ENCODE measurements around the gene DNAH14. TPM values are rescaled to one million over a fixed set of nuclear protein-coding genes. Genes with fewer than 3 reads are reported as not detected.
A peak's percentile ranks its signal among the peaks of the same experiment; 100 is the strongest.
"Not testable (repeated sequence)": the region's sequence is repeated elsewhere in the genome, so short reads cannot be mapped to it uniquely, and the experiment has no call there.

Gene DNAH14
- total RNA-seq, 1 donor from 2014 or later, result 4.8 TPM

- DNase-seq (ENCODE audit: low read depth in 2 of 2), result peak; percentile 0 to 28
These were observed 414.1 kb downstream of the DNAH14 start for GRCh38 chr1:225343618-225344017.

GRCh38 chr1:225347123-225347683, 417.7 kb downstream of the DNAH14 start:
- DNase-seq (ENCODE audit: low read depth in 2 of 2), result no peak

- DNase-seq (ENCODE audit: low read depth in 2 of 2), result no peak
These were observed 418.9 kb downstream of the DNAH14 start for GRCh38 chr1:225348400-225348799.

GRCh38 chr1:225349826-225350225, 420.4 kb downstream of the DNAH14 start:
- no peak for DNase-seq (ENCODE audit: low read depth in 2 of 2)

- no peak for DNase-seq (ENCODE audit: low read depth in 2 of 2)
These were observed 421.4 kb downstream of the DNAH14 start for GRCh38 chr1:225350872-225351271.

- DNase-seq (ENCODE audit: low read depth in 2 of 2), result no peak
These were observed 425.4 kb downstream of the DNAH14 start for GRCh38 chr1:225354906-225355305.

GRCh38 chr1:225355863-225356262, 426.4 kb downstream of the DNAH14 start:
- DNase-seq (ENCODE audit: low read depth in 2 of 2), result no peak

- DNase-seq (ENCODE audit: low read depth in 2 of 2), result no peak
These were observed 430.6 kb downstream of the DNAH14 start for GRCh38 chr1:225360119-225360518.

- no peak for DNase-seq (ENCODE audit: low read depth in 2 of 2)
These were observed 431.7 kb downstream of the DNAH14 start for GRCh38 chr1:225361176-225361575.

- DNase-seq (ENCODE audit: low read depth in 2 of 2), result no peak
These were observed 433.3 kb downstream of the DNAH14 start for GRCh38 chr1:225362805-225363204.

- DNase-seq (ENCODE audit: low read depth in 2 of 2), result no peak
These were observed 435.0 kb downstream of the DNAH14 start for GRCh38 chr1:225364439-225364838.

GRCh38 chr1:225366018-225366417, 436.5 kb downstream of the DNAH14 start:
- DNase-seq (ENCODE audit: low read depth in 2 of 2), result no peak

- no peak for DNase-seq (ENCODE audit: low read depth in 2 of 2)
These were observed 437.1 kb downstream of the DNAH14 start for GRCh38 chr1:225366552-225366951.

- DNase-seq (ENCODE audit: low read depth in 2 of 2), result no peak
These were observed 438.6 kb downstream of the DNAH14 start for GRCh38 chr1:225368036-225368552.

- DNase-seq (ENCODE audit: low read depth in 2 of 2), result no peak
These were observed 442.0 kb downstream of the DNAH14 start for GRCh38 chr1:225371366-225372010.

GRCh38 chr1:225373155-225373554, 443.7 kb downstream of the DNAH14 start:
- no peak for DNase-seq (ENCODE audit: low read depth in 2 of 2)

GRCh38 chr1:225374996-225375395, 445.5 kb downstream of the DNAH14 start:
- DNase-seq (ENCODE audit: low read depth in 2 of 2), result no peak

- DNase-seq (ENCODE audit: low read depth in 2 of 2), result no peak
These were observed 449.4 kb downstream of the DNAH14 start for GRCh38 chr1:225378880-225379279.

- DNase-seq (ENCODE audit: low read depth in 2 of 2), result no peak
These were observed 451.2 kb downstream of the DNAH14 start for GRCh38 chr1:225380691-225381090.

- not testable (repeated sequence) for DNase-seq (ENCODE audit: low read depth in 2 of 2)
These were observed 457.4 kb downstream of the DNAH14 start for GRCh38 chr1:225386860-225387259.

GRCh38 chr1:225388372-225388771, 458.9 kb downstream of the DNAH14 start:
- DNase-seq (ENCODE audit: low read depth in 2 of 2), result no peak

- DNase-seq (ENCODE audit: low read depth in 2 of 2), result no peak
These were observed 460.4 kb downstream of the DNAH14 start for GRCh38 chr1:225389843-225390242.

GRCh38 chr1:225396357-225396756, 466.9 kb downstream of the DNAH14 start:
- no peak for DNase-seq (ENCODE audit: low read depth in 2 of 2)

All from lung microvascular endothelial cell (primary cell).